AG04449 (cell line): ENCODE data around the gene COL23A1.
"Not testable (repeated sequence)": the region's sequence is repeated elsewhere in the genome, so short reads cannot be mapped to it uniquely, and the experiment has no call there.

Experiments used
- CTCF ChIA-PET: fragments of 350-600 bp; formaldehyde crosslinking; extraction: SDS; loops from one replicate; lab custom pipeline; 2021; ENCODE audit warnings: antibody characterized with exemption; lab: Yijun Ruan, JAX
- POLR2A ChIA-PET: fragments of 400-600, 350-600 bp; formaldehyde crosslinking; extraction: SDS; loops from one replicate; lab custom pipeline; 2020; ENCODE audit warnings: antibody characterized with exemption, inconsistent platforms; lab: Yijun Ruan, JAX
- DNase-seq: peaks from one replicate; pipeline ENCODE4 v3.0.0-alpha.2; 2010; ENCODE audit warnings: low read depth, low spot score
- H3K4me3 ChIP-seq: 2 replicates; pipeline ENCODE4 v1.5.1; 2011; ENCODE audit warnings: low read depth, mild to moderate bottlenecking, control low read depth, low read length
- CTCF ChIP-seq: IDR thresholded peaks from one replicate; pipeline ENCODE4 v1.5.1; 2011; ENCODE audit warnings: mild to moderate bottlenecking, moderate library complexity, low read length, control low read depth, inconsistent platforms; ENCODE audit not compliant: insufficient read depth; ENCODE audit errors: missing control alignments

COL23A1 gene

GRCh38 chr5:178370102-178370501 lies 220.1 kb downstream of the COL23A1 start:
- CTCF ChIA-PET: no interaction called here
- no peak for TF ChIP-seq CTCF
- H3K4me3 ChIP-seq: no peak overlapping the region
- no peak for DNase-seq
- POLR2A ChIA-PET: no interaction called here

- CTCF ChIA-PET, DNase-seq, POLR2A ChIA-PET, H3K4me3 ChIP-seq: not testable (repeated sequence)
Measured at GRCh38 chr5:178369469-178369868, 220.7 kb downstream of the COL23A1 start.

- no peak overlapping the region for H3K4me3 ChIP-seq
- ChIA-PET POLR2A (no interaction called here), CTCF (no interaction called here)
- TF ChIP-seq CTCF: no peak
- no peak for DNase-seq
Measured at GRCh38 chr5:178368716-178369300, 221.4 kb downstream of the COL23A1 start.

GRCh38 chr5:178368274-178368673 lies 221.9 kb downstream of the COL23A1 start:
- no peak overlapping the region for H3K4me3 ChIP-seq
- ChIA-PET POLR2A (no interaction called here), CTCF (no interaction called here)
- no peak for DNase-seq
- no peak for TF ChIP-seq CTCF

- POLR2A ChIA-PET: no interaction called here
- no peak for DNase-seq
- TF ChIP-seq CTCF: no peak
- no peak overlapping the region for H3K4me3 ChIP-seq
- CTCF ChIA-PET: no interaction called here
Measured at GRCh38 chr5:178367736-178368120, 222.5 kb downstream of the COL23A1 start.

GRCh38 chr5:178366998-178367735 lies 223.0 kb downstream of the COL23A1 start:
- DNase-seq: no peak
- ChIA-PET POLR2A (no interaction called here), CTCF (no interaction called here)
- H3K4me3 ChIP-seq: no peak overlapping the region
- TF ChIP-seq CTCF: no peak
